ENCODE measurements around the gene CAVIN1.
"Not testable (repeated sequence)": the region's sequence is repeated elsewhere in the genome, so short reads cannot be mapped to it uniquely, and the experiment has no call there.

GRCh38 chr17:42417981-42418380 lies 5.1 kb downstream of the CAVIN1 start:
- TF ChIP-seq CTCF (IDR thresholded peaks at IDR 0.05; ENCODE audit: borderline replicate concordance, extremely low read depth, low read length, poor library complexity, severe bottlenecking); EZH2 (IDR thresholded peaks at IDR 0.05; ENCODE audit: borderline replicate concordance, low read depth, low read length, severe bottlenecking): not testable (repeated sequence)

Data from DND-41 (cell line).